HepG2 (cell line): ENCODE measurements around the gene AGAP1. TPM values are rescaled to one million over a fixed set of nuclear protein-coding genes. Genes with fewer than 3 reads are reported as not detected.

Source experiments
- ASH2L ChIP-seq: fragments of 300-600, 200-600 bp; sonication (generic); IDR thresholded peaks from 2 replicates; pipeline ENCODE4 v1.7.0; 2017; ENCODE audit warnings: low read depth, mild to moderate bottlenecking, moderate library complexity, mixed read lengths, low read length; ENCODE audit not compliant: insufficient read length
- BRD4 ChIP-seq: sonication (generic); formaldehyde crosslinking; IDR thresholded peaks from 2 replicates; pipeline ENCODE4 v1.4.0; 2020; ENCODE audit warnings: missing genetic modification reagents
- CEBPB ChIP-seq: IDR thresholded peaks from 2 replicates; pipeline ENCODE4 v1.6.1; 2011; ENCODE audit warnings: low read depth, low read length, improper control_type of control experiment, borderline replicate concordance
- CEBPZ ChIP-seq: IDR thresholded peaks from 2 replicates; pipeline ENCODE4 v1.6.1; 2012; ENCODE audit warnings: low read length, improper control_type of control experiment
- ERF ChIP-seq: IDR thresholded peaks from 2 replicates; pipeline ENCODE4 v1.6.1; 2018; ENCODE audit warnings: missing biosample characterization, missing genetic modification reagents
- PAWR ChIP-seq: sonication (generic); formaldehyde crosslinking; IDR thresholded peaks from 2 replicates; pipeline ENCODE4 v1.4.0; 2020; ENCODE audit warnings: missing genetic modification reagents, mild to moderate bottlenecking, borderline replicate concordance
- SMC3 ChIP-seq: IDR thresholded peaks from 2 replicates; pipeline ENCODE4 v1.6.1; 2011; ENCODE audit warnings: low read length, improper control_type of control experiment
- SNAPC5 ChIP-seq: sonication (generic); formaldehyde crosslinking; IDR thresholded peaks from 2 replicates; pipeline ENCODE4 v1.8.1; 2023; ENCODE audit warnings: mild to moderate bottlenecking, missing genetic modification reagents, borderline replicate concordance
- TRIM24 ChIP-seq: sonication (generic); formaldehyde crosslinking; IDR thresholded peaks from 2 replicates; pipeline ENCODE4 v1.8.0; 2022; ENCODE audit warnings: mild to moderate bottlenecking, missing genetic modification reagents
- ZBTB2 ChIP-seq: sonication (generic); formaldehyde crosslinking; IDR thresholded peaks from 2 replicates; pipeline ENCODE4 v1.8.0; 2022; ENCODE audit warnings: low read depth, missing genetic modification reagents
- ZBTB43 ChIP-seq: sonication (generic); formaldehyde crosslinking; conservative IDR thresholded peaks from 2 replicates; pipeline ENCODE4 v1.4.0; 2020; ENCODE audit warnings: missing genetic modification reagents
- ZNF10 ChIP-seq: sonication (generic); formaldehyde crosslinking; IDR thresholded peaks from 2 replicates; pipeline ENCODE4 v1.4.0; 2020; ENCODE audit warnings: mild to moderate bottlenecking, low read depth, missing genetic modification reagents, borderline replicate concordance
- ZNF263 ChIP-seq: sonication (generic); formaldehyde crosslinking; IDR thresholded peaks from 2 replicates; pipeline ENCODE4 v1.4.0; 2020; ENCODE audit warnings: missing genetic modification reagents
- ZNF296 ChIP-seq: sonication (generic); formaldehyde crosslinking; conservative IDR thresholded peaks from 2 replicates; pipeline ENCODE4 v1.5.0; 2020; ENCODE audit warnings: mild to moderate bottlenecking, missing genetic modification reagents
- ZNF451 ChIP-seq: sonication (generic); formaldehyde crosslinking; IDR thresholded peaks from 2 replicates; pipeline ENCODE4 v1.5.0; 2020; ENCODE audit warnings: mild to moderate bottlenecking, missing genetic modification reagents
- ZNF567 ChIP-seq: sonication (generic); formaldehyde crosslinking; IDR thresholded peaks from 2 replicates; pipeline ENCODE4 v1.8.1; 2023; ENCODE audit warnings: mild to moderate bottlenecking, missing genetic modification reagents, borderline replicate concordance
- ZNF781 ChIP-seq: sonication (generic); formaldehyde crosslinking; IDR thresholded peaks from 2 replicates; pipeline ENCODE4 v1.5.1; 2020; ENCODE audit warnings: borderline replicate concordance, mild to moderate bottlenecking, missing genetic modification reagents; ENCODE audit errors: not compliant biosample characterization
- ZNF800 ChIP-seq: sonication (generic); formaldehyde crosslinking; IDR thresholded peaks from 2 replicates; pipeline ENCODE4 v1.4.0; 2020; ENCODE audit warnings: missing genetic modification reagents
- polyA plus RNA-seq, 8 experiments: library from polyadenylated mRNA; depleted of rRNA in 3 of 8; stranded (reverse) in 7 of 8; unstranded in 1 of 8; fragments of >200 nt; fragmentation: Illumina TruSeq in 4 of 8; extraction: Trizol in 4 of 8; gene quantifications; 2 replicates each; pipeline versions ENCODE4 v1.2.1 to v1.2.3, GENCODE V29; 2011 to 2016; ENCODE audit warnings: low read depth in 4 of 8, missing spikeins in 1 of 8, mixed read lengths in 1 of 8; ENCODE audit not compliant: insufficient read depth in 1 of 8
- total RNA-seq, 5 experiments: library from RNA; depleted of rRNA; stranded (reverse); fragments of >200 nt; fragmentation: Illumina TruSeq; extraction: Trizol; gene quantifications; 2 replicates each; pipeline ENCODE4 v1.2.3, GENCODE V29; 2016; ENCODE audit warnings: low read depth in 1 of 5

Gene AGAP1
- total and polyA plus RNA-seq, 2 of the 13 experiments (the other 11 are each of a cell fraction or from before 2014, with no cell fraction given): 21.2 to 32.7 TPM

GRCh38 chr2:235779444-235779896 lies 285.6 kb downstream of the AGAP1 start (continued):
- TF ChIP-seq ZBTB2 (CRISPR knock-in tag) (no peak), ZNF567 (CRISPR knock-in tag) (no peak), BRD4 (CRISPR knock-in tag) (no peak), ZNF10 (CRISPR knock-in tag) (no peak), ZNF296 (CRISPR knock-in tag) (no peak), ZNF451 (peak; percentile 47; the same call in 1 of the 2 replicates), ZBTB43 (no peak), SMC3 (peak; percentile 76), ERF (peak; percentile 48; the same call in 1 of the 2 replicates), ASH2L (no peak), SNAPC5 (0 out of 2 replicates have a peak, but pooled peaks have one; percentile 39), TRIM24 (CRISPR knock-in tag) (no peak), ZNF263 (CRISPR knock-in tag) (0 out of 2 replicates have a peak, but pooled peaks have one; percentile 41), PAWR (CRISPR knock-in tag) (no peak), CEBPZ (no peak), ZNF781 (CRISPR knock-in tag) (peak; percentile 55), CEBPB (no peak), ZNF800 (CRISPR knock-in tag) (peak; percentile 53; the same call in 1 of the 2 replicates)
